Right atrium auricular region (tissue), 2 donors: ENCODE data around the gene TMEM231. TPM values are rescaled to one million over a fixed set of nuclear protein-coding genes. Genes with fewer than 3 reads are reported as not detected.
A peak's percentile ranks its signal among the peaks of the same experiment; 100 is the strongest.
"Not testable (repeated sequence)": the region's sequence is repeated elsewhere in the genome, so short reads cannot be mapped to it uniquely, and the experiment has no call there.

ENCODE experiments used
- DNase-seq: peaks from one replicate; pipeline ENCODE4 v3.0.0-alpha.2; 2019; ENCODE audit warnings: low spot score
- H3K27ac ChIP-seq, 2 donors: fragments of 200-600 bp; sonication (generic); 1 replicate in 1 of 2; 2 replicates in 1 of 2; pipeline ENCODE4 v1.5.1; 2016 to 2019
- H3K27me3 ChIP-seq, 2 donors: fragments of 200-600 bp; sonication (generic); one replicate each; pipeline versions ENCODE4 v1.5.1 to v1.6.0; 2017 to 2019
- H3K36me3 ChIP-seq: fragments of 200-600 bp; sonication (generic); one replicate; pipeline ENCODE4 v1.5.1; 2016
- H3K4me1 ChIP-seq, 2 donors: fragments of 200-600 bp; sonication (generic); one replicate each; pipeline versions ENCODE4 v1.5.1 to v1.6.0; 2017 to 2019
- H3K4me3 ChIP-seq, 2 donors: fragments of 200-600 bp; sonication (generic); 1 replicate in 1 of 2; 2 replicates in 1 of 2; pipeline ENCODE4 v1.5.1; 2017 to 2019; ENCODE audit warnings: mild to moderate bottlenecking in 1 of 2, moderate library complexity in 1 of 2
- H3K9me3 ChIP-seq, 2 donors: fragments of 200-600 bp; sonication (generic); one replicate each; pipeline ENCODE4 v1.5.1; 2019
- CTCF ChIP-seq, 2 donors: fragments of 200-600 bp; sonication (generic); IDR thresholded peaks; one replicate each; pipeline ENCODE4 v1.5.1; 2019; ENCODE audit warnings: antibody characterized with exemption in 2 of 2
- total RNA-seq, 2 donors: library from RNA; depleted of rRNA; stranded (reverse); fragments of >200 nt; gene quantifications; one replicate each; pipeline ENCODE4 v1.1.0, GENCODE V29; 2016

TMEM231 gene
- total RNA-seq, 2 donors from 2014 or later = 4.7 to 5.9 TPM

DNA sequence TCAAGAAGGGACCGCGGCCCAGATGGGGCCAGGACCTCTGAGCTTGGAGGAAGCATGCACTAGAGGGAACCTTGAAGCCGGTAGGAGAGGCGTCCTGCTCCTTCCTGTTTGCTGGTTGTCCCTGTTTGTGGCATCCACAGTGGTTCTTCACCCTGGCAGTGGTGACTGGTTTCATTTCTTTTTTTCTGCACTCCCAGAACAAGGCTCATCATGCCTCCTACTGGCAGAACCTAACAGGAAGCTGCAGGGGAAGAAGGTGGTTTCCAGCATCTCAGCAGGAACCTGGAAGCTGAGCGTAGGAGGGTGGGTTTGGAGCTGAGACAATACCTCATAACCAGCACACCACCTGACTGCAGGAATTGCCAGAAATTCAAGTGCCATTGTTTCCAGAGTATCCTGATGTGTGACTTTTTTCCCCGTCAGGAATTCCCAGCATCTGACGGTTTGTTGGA is 5.8 kb downstream of the TMEM231 start:
- Histone ChIP-seq H3K27ac (peak overlapping the region; percentile 13 to 20), H3K36me3 (no peaks in the 10 kb centered on the region), H3K4me3 (no peak overlapping the region), H3K27me3 (no peaks in the 10 kb centered on the region), H3K4me1 (peaks cover 0 to 9% of the 10 kb centered on the region in 2 donors), H3K9me3 (no peaks in the 10 kb centered on the region)
- peak; percentile 23 to 60 for TF ChIP-seq CTCF (IDR thresholded peaks at IDR 0.05)
- no peak for DNase-seq

DNA sequence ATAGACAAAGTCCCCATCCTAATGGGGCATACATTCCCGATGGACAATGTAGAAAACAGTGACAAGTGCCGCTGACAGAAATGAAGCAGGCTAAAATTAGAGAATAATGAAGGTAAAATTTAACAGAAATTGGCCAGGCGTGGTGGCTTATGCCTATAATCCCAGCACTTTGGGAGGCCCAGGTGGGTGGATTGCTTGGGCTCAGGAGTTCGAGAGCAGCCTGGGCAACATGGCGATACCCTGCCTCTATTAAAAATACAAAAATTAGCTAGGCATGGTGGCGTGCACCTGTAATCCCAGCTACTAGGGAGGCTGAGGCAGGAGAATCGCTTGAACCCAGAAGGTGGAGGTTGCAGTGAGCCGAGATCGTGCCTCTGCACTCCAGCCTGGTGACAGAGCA is 7.6 kb downstream of the TMEM231 start:
- not testable (repeated sequence) for H3K9me3 ChIP-seq, H3K27ac ChIP-seq

GRCh38 chr16:75546293-75546692 is 9.8 kb downstream of the TMEM231 start:
- H3K4me3 ChIP-seq = no peak overlapping the region
- TF ChIP-seq CTCF (IDR thresholded peaks at IDR 0.05) = no peak
- no peaks in the 10 kb centered on the region for H3K36me3 ChIP-seq
- no peaks in the 10 kb centered on the region for H3K4me1 ChIP-seq
- H3K27me3 ChIP-seq = no peaks in the 10 kb centered on the region
- no peak for DNase-seq
- no peak overlapping the region for H3K27ac ChIP-seq
- no peaks in the 10 kb centered on the region for H3K9me3 ChIP-seq

More for the DNA sequence above, 7.6 kb downstream of the TMEM231 start:
- not testable (repeated sequence) for H3K27me3 ChIP-seq, H3K4me3 ChIP-seq, DNase-seq, H3K36me3 ChIP-seq, H3K4me1 ChIP-seq

DNA sequence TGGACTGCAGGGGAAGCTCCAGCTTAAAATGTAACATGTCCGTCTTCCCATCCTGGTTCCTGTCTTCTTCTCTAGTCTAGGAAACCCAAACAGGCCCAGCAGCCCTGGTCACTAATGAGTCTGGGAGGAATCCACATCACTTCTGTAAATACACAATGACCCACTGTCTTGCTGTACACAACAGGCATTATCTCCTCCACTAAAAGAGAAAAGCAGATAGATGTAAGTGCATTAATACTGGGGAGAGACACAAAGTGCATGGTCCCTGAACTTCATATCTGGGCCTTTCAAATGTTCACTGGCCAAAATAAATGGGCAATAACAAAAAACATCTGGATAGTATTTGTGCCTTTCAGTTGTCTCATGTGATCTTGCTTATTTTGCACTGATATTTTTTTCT is 10.2 kb downstream of the TMEM231 start:
- H3K36me3 ChIP-seq, H3K4me1 ChIP-seq, H3K27ac ChIP-seq, H3K27me3 ChIP-seq, DNase-seq, H3K9me3 ChIP-seq, H3K4me3 ChIP-seq: not testable (repeated sequence)

GRCh38 chr16:75542462-75542861 is 13.6 kb downstream of the TMEM231 start:
- H3K4me1 ChIP-seq, H3K27me3 ChIP-seq, H3K4me3 ChIP-seq, H3K36me3 ChIP-seq, H3K9me3 ChIP-seq, DNase-seq, H3K27ac ChIP-seq: not testable (repeated sequence)

DNA sequence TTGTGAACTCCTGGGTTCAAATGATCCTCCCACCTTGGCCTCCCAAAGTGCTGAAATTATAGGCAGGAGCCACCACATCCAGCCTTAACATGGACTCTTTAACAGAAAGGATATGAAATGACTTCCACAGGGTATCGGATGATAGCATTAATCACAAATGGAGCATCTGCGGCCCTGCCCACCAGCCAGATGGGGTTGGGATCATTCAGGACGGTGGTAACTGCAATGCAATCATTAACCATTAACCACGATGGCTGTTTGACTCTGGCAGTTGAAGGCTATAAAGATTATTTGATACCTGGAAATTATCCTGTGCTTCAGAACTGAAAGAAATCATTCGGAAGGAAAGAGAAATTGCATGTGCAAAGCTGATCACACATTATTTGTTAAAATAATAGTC is 14.8 kb downstream of the TMEM231 start:
- Histone ChIP-seq H3K27me3 (no peaks in the 10 kb centered on the region), H3K9me3 (no peaks in the 10 kb centered on the region), H3K27ac (no peak overlapping the region), H3K4me3 (no peak overlapping the region), H3K4me1 (peaks cover 0 to 6% of the 10 kb centered on the region in 2 donors), H3K36me3 (no peaks in the 10 kb centered on the region)
- DNase-seq = no peak
- no peak for TF ChIP-seq CTCF (IDR thresholded peaks at IDR 0.05)

DNA sequence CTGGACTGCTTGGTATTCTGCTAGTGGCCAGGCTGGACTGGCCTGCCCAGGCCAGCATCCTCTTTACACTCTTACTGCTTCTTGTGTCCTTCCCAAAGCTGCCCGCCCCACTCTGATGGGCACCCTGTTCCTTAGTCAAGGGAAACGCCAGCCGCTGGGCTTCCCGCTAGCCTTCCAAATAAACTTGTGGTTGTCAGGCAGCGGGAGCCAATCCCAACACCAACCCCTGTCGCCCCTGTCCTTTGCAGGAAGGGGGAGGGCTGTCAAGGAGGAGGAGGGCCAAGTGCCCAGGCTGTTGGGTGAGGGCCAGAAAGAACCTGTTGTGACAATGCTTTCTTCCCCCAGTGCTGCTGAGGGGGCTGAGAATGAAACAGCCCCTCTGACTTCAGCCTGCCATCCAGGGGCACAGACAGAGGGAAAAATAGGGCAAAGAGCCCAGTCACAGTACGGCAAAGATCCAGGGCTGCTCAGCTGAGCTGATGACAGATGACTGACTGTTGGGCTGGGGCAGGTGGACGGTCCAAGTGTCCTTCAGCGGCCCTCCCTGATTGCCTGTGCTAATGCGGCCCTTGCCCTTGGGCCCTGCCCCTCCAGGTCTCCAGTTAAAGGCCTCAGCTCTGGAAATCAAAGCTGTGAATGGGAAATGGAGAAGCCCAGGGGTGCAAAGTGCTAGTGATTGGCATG is 17.0 kb downstream of the TMEM231 start:
- not testable (repeated sequence) for H3K9me3 ChIP-seq, H3K4me1 ChIP-seq, H3K27me3 ChIP-seq, DNase-seq, H3K4me3 ChIP-seq, H3K36me3 ChIP-seq
- peak overlapping the region in 1 of 2 donors; percentile 64 for H3K27ac ChIP-seq

DNA sequence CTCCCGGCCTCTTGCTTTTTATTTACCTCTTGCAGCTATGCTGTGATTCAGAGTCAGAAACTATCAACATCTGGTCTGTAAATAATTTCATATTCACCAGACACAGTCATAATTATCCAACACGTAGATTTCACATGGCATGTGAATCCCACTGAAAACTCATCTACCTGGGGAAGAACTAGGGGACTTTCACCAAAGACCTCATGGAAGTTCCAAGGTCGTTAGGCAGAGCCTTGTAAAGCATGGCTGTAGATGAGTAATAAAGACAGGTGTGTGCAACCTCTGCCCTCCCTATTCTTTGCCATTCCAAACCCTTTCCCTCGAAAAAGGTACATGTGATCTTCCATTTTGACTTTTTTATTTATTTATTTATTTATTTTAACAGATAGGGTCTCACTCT is 18.3 kb downstream of the TMEM231 start:
- no peak overlapping the region for H3K4me3 ChIP-seq
- DNase-seq = no peak
- H3K9me3 ChIP-seq = no peaks in the 10 kb centered on the region
- H3K27me3 ChIP-seq = no peaks in the 10 kb centered on the region
- peaks cover 0 to 6% of the 10 kb centered on the region in 2 donors for H3K4me1 ChIP-seq
- H3K36me3 ChIP-seq = no peaks in the 10 kb centered on the region
- no peak for TF ChIP-seq CTCF (IDR thresholded peaks at IDR 0.05)
- no peak overlapping the region for H3K27ac ChIP-seq
